GM21515 (cell line): ENCODE results near the gene IFNLR1.

ENCODE experiments used
- ATAC-seq: cut with Tn5 transposase; IDR thresholded peaks from one replicate; pipeline ENCODE4 v1.9.1; 2021; ENCODE audit not compliant: unreplicated experiment

Gene IFNLR1

DNA sequence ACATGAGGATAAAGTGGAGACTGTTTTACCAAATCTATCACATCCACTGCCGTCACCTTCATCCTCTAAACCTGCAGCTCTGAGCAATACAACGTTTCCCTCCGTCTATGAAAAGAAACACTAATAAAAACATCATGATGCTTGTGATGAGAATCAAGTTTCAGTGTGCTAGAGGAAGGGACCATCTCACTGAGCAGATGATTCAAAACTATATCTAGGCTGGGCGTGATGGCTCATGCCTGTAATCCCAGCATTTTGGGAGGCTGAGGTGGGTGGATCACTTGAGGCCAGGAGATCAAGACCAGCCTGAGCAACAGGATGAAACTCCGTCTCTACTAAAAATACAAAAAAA lies 60.4 kb downstream of the IFNLR1 start:
- ATAC-seq, result no peak

DNA sequence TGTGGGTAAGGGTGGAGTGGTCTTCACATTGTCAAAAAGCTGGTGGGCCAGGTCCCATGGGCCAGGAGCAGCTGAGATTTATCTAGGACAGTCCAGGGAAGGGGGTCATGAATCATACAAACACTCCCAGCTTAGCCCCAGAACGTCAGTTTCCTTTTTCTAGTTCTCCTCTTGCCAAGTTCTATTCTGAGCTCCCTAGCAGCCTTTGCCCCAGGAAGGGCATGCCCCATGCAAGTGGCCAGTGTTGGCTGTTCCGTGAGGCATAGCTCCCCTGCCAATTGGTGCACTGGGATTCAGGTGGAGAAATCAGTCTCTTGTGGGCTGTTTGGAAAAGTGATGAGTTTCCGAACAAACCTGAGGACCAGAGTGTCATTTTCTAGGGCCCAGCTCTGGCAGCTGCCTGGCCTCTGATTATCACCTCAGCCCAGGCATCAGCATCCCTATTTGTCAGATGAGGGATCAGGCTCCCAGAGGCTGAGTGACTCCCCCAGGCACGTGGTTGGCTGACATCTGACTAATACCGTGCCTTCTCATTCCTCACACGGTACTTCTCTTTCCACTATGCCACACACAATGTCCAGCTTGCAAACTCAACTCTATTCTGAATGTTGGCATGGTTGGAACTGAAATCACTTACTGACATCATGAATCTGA lies 60.9 kb downstream of the IFNLR1 start:
- ATAC-seq, result no peak

DNA sequence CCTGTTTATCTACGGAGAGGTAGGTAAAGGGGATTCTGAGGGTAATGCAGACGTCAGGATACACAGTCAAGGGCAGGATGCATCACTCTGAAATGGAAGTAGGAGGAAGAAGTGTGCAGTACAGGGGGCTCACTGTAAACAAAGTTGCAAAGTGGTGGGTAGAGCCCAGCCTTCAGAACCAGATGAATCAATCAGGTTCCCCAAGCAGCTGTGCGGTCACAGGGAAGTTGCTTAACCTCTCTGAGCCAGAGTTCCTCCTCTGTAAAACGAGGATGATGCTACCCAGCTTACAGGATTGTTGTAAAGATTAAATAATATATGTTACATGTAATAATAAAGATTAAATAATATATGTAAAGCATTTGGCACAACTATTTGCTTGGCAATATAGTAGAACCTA lies 61.6 kb downstream of the IFNLR1 start:
- ATAC-seq, result no peak

DNA sequence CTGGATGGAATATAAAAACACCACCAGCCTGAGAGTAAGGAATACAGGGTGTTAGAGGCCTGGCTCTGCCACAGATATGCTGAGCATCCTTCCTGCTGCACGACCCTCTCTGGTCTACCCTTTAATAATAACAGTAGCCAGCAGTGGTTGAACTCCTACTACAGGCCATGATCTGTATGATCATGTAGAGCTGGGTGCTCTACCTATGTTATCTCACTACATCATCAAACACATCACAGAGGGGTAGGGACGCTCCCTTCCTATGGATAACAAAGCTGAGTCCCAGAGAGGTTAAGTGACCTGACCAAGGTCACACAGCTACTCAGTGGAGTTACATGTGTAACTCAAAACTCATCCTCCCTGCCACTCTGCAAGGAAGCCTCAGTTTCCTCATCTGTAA lies 62.1 kb downstream of the IFNLR1 start:
- ATAC-seq, result no peak

DNA sequence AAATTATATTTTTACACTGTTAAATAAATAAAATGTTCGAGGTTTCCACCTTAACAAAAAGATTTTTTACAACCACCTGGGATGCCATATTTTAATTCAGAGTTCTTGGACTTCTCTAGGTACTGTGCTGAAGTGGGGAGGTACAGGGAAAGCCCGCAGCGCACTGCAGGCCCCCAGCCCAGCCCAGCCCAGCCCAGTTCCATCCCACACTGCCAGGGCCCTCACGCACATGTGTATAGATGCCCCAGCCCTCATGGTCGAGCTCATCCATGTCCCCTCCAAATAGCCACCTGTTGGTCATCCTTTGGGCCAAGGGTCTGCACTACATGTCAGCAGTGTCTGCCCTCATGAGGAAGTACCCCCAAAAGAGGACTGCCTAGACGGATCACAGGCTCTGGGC lies 63.5 kb downstream of the IFNLR1 start:
- no peak for ATAC-seq

DNA sequence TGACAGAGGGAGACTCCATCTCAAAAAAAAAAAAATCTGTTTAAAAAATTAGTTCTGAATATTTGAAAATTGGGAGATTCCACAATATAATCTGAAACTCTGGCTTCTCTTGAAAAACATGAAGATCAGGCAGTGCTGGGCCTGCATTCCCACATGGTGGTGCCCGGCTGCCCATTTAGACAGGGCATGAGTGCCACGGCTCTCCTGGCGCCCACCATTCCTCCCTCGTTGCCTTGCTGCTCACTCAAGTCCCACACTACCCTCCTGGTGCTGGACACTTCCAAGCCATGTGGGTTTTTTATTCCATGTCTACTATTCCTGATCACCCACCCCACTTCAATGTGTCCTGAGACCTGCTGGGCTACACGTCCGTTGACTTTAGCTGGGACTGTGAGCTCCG lies 64.3 kb downstream of the IFNLR1 start:
- no peak for ATAC-seq

DNA sequence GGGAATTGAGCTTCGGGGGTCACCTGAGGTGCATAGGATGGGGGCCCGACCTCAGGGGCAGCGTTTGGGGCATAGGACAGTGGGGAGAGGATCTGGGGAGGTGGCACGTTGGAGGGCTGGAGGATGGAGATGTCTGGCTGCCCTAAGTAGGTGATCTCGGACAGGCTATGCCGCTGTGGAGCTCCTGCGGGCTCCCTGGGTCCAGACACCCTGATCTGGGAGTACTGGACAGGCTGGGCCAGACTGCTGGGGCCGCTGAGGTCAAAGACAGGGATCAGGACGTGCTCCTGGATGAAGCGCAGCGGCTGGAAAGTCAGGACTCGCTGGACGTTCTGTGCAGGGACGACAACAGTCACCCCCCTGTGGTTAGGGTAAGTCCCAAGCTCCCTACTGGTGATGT lies 65.7 kb downstream of the IFNLR1 start:
- no peak for ATAC-seq

DNA sequence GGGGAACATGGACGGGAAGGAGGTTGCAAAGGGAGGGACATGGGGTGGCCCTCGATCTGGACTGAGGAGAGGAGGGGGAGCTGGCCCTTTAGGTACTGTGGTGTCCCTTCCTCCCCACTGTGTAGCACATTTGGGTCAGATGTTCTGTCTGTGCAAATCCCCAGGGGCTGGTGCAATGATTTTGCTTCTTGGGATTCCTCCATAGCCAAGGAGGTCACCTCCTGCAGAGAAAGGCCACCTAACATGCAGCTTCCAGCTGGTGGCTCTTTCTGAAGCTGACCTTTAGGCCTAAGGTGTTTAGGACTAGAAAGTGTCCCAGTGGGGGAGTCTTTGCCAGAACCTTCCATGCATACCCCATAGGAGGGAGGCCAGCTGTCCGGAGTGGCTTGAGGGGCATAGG lies 66.1 kb downstream of the IFNLR1 start:
- no peak for ATAC-seq

DNA sequence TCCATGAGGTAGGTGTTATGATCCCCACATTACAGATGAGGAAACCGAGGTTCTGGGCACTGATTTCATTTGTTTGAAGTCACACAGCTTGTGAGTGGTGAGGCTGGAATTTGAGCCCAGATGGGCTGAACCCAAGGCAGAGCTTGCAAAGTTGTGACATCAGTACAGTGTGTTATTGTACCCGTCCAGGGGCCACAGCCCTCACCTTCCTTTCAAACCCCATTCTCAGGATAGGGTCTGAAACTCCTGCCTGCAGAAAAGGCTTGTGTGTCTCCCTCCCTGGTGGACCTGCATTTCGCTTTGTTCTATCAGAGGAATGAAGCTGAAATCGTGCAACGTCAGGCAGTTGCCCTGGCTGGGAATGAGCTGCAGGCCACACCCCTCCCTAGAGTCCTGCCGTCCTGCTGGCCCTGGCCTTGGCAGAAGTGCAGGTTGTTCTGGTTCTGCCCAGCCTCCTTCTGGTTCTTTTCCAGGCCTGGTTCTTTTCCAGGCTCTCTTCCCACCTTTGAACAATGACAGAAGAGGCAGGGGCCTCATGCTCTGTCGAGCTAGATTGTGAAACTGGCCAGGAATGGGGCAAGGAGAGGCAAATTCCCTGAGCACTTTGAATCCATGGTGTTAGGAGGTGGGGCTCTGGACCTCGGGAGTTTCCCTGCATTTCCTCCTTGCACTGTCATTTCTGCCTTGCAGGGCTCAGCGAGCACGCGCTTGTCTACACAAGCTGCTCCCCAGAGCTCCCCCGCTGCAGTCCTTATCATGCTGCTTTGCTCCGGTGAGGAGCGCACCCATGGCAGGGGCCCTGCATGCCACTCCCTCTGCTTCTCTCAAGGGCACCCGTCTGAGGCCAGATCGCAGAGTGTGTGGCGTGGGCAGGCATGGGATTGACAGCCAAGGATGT lies 67.0 kb downstream of the IFNLR1 start:
- ATAC-seq, result no peak

DNA sequence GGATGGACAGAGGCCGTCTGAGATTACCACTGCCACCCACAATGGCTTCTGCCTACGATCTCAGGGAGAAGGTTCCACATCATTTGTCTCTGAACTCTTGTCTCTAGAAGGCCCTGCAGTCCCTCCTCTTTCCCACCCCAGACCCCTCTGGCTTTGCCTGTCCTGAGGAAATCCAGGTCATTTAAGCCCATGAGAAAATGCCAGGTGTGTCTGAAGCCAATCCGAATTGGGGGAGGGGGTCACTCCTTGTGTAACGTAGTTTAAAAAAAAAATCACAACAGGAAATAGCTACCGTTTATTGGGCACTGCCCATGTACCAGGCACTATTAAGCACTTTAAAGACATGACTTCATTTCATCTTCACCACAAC lies 67.6 kb downstream of the IFNLR1 start:
- no peak for ATAC-seq

DNA sequence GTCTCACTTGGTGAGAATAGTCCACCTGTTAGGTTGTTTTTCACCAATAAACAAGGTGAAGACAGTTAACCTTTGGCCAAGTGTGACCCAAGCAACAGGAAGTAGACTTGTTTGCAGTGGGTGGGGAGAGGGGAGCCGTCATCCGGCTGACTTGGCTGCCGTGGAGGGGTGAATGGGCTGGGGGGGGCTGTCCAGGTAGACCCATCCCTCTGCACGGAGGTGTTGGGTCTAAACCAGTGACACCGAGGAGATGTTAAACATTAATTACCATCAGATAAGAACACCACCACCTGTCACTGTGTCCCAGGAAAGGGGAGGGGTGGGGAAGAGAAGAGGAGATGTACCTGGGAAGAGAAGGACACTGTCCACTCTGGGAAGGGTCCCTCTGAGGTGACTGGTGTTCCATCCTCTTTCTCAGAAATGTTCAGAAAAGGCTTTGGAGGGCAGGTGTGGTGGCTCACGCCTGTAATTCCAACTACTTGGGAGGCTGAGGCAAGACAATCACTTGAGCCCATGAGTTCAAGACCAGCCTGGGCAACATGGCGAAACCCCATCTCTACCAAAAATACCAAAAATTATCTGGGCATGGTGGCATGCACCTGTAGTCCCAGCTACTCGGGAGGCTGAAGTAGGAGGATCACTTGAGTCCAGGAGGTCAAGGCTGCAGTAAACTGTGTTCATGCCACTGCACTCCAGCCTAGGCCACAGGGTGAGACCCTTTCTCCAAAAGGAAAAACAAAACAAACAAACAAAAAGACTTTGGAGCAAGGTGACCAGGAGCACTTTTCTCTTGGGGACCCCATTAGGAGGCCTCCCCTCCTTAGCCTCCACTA lies 68.5 kb downstream of the IFNLR1 start:
- ATAC-seq, result no peak

DNA sequence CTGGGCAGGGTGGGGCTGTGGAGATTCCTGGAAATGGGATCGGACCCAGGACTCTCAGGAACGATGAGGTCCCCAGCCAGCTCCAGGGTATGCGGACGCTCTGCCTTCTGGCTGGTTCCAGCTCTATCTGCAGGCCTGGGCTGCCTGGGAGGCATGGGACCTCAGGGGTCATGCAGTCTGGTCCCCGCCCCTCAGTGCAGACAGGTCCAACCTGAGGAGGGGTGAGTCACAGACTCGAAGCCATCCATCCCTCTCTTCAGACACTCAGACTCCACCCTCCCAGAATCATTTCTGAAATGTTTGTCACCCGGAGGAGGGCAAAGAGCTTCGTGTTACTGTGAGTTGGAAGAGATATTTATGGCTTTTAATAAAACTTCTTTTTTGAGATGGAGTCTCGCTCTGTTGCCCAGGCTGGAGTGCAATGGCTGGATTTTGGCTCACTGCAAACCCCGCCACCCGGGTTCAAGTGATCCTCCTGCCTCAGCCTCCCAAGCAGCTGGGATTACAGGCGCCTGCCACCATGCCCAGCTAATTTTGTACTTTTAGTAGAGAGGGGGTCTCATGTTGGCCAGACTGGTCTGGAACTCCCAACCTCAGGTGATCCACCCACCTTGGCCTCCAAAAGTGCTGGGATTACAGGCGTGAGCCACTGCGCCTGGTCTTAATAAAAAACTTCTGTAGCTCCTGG lies 69.2 kb downstream of the IFNLR1 start:
- ATAC-seq, result no peak

DNA sequence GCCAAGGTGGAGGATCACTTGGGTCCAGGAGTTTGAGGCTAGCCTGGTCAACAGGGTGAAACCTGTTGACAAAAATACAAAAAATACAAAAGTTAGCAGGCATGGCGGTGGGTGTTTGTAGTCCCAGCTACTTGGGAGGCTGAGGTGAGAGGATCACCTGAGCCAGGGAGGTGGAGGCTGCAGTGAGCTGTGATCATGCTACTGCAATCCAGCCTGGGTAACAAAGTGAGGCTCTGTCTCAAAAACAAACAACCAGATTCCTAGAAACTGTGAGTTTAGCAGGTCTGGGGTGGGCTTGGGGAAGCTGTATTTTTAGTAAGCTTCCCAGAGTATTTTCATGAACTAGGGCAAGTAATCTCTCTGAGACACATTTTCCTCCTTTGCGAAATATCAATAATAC lies 70.0 kb downstream of the IFNLR1 start:
- ATAC-seq, result no peak

DNA sequence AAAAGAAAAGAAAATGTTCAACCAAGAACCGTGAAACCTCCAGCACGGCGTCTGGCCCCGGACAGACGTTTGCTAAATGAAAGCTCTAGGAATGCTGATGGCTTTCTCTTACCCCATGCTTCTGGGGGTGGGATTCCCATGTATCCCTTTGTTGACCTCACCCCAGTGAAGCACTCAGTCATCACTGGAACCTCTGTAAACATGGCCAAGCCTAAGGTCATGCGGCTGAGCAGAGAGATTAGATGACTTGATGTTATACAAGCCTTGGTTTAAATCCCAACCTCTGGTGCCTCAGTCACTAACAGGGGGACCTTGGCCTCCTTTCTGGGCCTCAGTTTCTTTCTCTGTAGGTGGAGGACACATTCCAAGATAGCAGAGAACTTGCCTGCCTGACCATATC lies 72.3 kb downstream of the IFNLR1 start:
- no peak for ATAC-seq

DNA sequence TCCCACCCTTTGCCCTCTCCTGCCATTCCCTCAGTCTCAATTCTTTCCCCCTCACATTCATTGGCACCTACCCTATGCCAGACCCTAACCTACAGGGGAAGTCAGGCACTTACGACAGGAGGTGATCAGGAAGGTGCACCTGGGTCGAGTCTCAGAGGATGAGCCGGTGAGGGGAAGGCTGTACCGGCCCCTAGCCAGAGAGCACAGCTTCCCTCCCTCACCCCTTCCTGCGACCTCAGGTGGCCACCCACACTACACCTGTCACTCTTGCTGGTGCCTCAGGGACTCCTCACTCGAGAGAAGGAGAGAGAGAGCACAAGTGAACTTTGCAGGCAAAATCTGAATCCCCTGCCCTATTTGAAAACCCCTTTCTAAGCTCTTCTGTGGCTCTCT lies 73.5 kb downstream of the IFNLR1 start:
- ATAC-seq, result no peak

DNA sequence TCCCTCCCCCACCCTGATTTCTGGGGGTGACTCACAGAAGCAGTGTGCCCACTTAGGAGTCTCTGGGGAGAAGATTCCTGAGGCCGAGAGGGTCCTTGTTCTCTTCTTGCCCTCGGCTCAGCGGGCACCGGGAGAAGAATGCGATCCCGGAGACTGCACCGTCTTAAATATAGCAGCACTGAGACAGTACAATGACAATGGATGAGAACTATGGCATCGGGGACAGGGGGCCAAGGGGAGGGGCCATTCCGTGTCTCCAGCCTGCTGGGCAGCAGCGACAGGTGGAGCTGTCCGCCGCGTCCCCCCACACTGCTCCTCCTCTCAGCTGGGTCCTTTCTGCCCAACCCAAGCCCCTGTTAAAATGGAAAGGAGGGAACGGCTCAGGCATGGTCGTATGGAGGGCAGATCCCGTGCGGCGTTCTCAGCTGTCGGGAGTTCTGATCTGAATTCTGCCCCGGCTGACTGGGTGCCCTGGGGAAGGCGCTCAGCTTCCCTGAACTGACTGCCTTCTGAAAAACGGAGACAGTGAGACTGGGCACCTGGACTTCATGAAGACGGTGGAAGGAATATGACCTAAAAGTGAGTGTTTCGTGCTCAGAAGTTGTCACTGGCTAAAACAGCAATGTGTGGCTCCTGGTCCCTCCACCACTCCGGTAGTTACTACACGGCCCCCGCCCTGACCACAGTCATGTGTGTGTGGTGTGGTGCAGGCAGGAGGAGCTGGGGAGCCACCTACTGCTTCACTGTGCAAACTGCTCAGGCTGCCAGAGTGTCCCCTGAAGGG lies 74.9 kb downstream of the IFNLR1 start, which contains the start of gene MYOM3:
Gene MYOM3, minus strand, starts transcription at position 140 of the 784 bp plus-strand sequence. CDS start 3,499 bp downstream, outside the sequence.
- ATAC-seq, result no peak

DNA sequence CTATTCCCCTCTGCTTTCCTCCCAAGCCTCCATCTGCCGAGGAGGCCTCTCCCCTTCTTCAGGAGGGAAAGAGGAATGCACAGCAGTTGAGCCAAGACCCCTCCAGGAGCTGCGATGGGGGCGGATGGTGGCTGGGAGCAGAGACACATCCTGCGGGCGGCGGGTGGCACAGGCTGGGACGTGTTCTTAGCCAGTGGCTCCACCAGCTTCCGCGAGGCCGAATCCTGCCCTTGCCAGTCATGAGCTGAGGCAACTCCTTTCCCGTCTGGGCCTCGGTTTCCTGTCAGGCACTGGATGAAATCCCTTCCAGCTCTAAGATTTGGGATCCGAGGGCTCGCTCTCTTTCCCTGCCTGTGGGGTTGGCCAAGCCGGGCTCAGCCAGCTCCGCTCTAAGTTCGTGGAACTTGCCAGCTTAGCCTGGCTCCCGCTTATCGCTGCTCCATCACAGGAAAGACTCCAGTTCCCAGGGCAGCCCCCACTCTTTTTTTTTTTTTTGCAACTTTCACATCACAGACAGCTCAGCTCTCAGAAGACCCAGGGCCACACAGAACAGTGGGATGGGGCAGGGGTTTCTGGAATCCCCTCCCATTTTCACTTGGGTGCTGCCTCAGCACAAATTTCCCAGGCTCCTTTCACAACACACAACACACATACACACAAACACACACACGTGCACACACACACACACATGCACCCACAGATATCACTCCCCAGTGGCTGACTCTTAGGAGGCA lies 75.7 kb downstream of the IFNLR1 start:
- no peak for ATAC-seq

DNA sequence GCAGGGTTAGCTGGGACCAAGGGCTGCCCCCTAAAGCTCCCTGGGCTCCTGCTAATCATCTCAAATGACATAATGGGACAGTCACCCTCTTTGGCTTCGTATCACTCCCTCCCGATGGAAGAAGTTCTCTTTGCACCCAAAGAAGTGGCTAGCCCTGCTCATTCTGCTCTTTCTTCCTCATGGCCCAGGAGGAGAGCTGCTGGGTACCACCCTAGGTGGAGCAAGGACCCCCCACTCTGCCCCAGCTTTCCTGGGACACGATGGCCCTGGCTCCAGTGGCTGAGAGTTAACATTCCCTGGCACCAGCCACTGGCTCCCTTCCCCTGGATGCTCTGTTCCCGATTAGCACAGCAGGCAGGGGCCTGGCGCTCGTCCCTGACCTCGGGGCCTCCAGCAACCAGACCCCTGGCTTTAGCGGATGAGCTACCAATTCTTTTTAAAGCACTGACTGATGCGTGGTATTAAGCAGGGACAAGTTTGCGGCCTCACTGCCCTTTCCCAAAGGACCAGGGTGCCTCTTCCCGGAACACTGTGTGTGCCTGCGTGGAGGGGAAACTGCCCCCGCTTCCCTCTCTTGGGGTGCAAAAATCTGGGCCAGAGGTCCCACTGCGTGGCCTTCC lies 76.3 kb downstream of the IFNLR1 start:
- ATAC-seq, result no peak
